Right ventricle myocardium superior (tissue), 1 donor: ENCODE data around the gene HBB. TPM values are rescaled to one million over a fixed set of nuclear protein-coding genes. Genes with fewer than 3 reads are reported as not detected.

ENCODE experiments used
- ATAC-seq: fragments of 200-7000 bp; cut with Tn5 transposase; one replicate; pipeline ENCODE4 v1.9.1; 2020; ENCODE audit warnings: mild to moderate bottlenecking; ENCODE audit not compliant: poor library complexity
- DNase-seq: peaks from one replicate; pipeline ENCODE4 v3.0.0-alpha.2; 2020
- intact Hi-C: fragments of 100-400 bp; cut with DNase I; formaldehyde crosslinking; loops from one replicate; pipeline ENCODE4 v1.11.2; 2022
- total RNA-seq: library from RNA; stranded (reverse); fragmentation: NEBNext Ultra II Directional; extraction: Animal tissue kit (Norgen Biotek cat#: 25700); gene quantifications from one replicate; pipeline ENCODE4 v1.2.1, GENCODE V29; 2021
- donor health status: DM: no; HTN: yes; CAD: no; lungs with severe emphysema.

The HBB gene
- total RNA-seq, 1 donor from 2014 or later, result 121 TPM

DNA sequence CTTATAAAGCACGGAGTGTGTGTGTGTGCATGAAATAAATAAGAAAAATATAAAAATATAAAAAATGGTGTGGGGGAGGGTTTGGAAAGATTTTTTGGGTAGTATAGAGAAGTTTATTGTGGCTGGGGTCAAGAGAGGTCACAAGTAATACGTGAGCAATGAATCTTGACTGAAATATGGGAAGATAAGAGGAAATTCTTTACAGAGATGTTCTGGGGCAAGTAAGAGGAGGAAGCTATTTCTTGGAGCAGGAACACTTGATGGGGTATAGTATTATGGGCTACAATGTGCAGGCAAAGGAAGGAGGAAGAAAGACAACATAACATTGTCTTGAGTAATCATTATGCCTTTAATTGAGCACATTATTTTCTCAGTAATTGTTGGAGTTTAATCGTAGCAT is 5.3 kb upstream of the HBB start:
- ATAC-seq (no peak), DNase-seq (no peak)
- intact Hi-C loops, result no loop called here

DNA sequence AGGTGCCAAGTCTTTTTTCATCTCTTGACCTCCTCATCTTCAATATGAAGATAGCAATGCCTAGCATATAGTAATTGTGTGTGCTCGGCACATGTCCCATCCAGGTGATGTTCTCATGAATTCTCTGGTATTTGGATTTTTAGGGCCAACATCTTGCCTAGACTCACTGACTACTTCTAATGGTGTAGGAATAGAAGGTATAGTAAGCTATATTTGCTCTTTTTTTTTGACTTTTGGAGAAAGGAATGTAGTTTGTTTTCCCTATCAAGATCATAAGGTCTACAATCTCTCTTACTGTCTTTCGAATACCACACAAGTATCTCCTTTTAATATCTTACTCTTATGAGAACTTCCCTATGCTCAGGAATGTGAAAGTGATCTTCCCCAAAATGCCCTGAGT is 4.2 kb upstream of the HBB start:
- ATAC-seq, result no peak
- DNase-seq, result no peak
- intact Hi-C loops, result no loop called here

DNA sequence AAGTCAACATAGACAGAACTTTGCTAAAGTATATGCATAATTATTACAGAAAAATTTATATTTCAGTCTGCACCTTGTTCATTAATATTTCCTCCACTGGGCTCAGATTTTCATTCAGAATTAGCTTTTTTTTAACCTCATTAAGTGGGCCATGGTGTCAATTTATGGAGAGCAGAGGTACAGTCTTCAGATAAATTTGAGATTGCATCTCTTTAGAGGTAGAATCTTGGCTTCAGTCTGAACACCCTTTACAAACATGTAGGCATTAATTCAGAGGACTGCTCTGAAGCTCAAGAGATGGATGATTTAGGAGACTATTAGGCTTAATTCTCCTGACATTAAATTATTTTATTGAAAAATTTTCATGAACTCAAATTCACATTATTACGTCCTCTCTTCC is 3.4 kb upstream of the HBB start:
- intact Hi-C loops, result no loop called here
- no peak for ATAC-seq

DNA sequence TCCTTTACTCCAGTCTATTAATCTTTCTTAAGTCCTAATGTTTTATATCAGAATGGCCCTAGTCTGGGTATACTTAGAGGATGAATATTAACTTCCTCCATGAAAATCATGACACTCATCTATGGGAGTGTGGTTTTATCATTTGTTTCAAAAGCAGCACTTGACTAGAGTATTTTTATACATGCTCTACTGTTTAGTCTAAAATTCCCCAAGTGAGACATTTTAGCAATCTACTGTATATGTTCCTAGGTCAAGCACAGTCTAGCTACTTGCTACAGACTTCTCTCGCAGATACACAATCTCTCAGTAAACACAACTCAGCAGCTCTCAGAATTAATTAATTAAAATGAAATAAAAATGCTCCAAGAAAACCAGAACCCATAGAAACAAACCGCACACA is 2.9 kb upstream of the HBB start:
- ATAC-seq, result no peak

More for the DNA sequence above, 3.4 kb upstream of the HBB start:
- no peak for DNase-seq

DNA sequence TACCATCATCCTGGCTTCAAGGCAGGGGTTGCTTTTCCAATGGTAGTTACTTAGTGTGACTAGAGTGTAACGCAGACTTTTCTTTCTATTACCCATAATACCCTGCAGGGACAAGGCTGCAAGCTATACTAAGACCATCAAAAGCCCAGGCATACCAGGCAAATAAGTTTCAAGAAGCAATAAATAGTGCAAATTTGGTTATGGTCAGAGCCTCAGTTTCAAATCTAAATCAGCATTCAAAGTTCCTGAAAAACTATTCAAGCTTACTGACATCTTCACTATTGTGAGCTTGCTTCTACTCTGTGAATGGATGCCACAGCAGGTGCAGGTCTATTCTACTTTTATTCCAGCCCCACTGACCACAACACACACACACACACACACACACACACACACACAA is 2.5 kb upstream of the HBB start:
- intact Hi-C loops, result no loop called here
- ATAC-seq (no peak), DNase-seq (no peak)

More for the DNA sequence above, 2.9 kb upstream of the HBB start:
- no peak for DNase-seq
- intact Hi-C loops, result no loop called here

DNA sequence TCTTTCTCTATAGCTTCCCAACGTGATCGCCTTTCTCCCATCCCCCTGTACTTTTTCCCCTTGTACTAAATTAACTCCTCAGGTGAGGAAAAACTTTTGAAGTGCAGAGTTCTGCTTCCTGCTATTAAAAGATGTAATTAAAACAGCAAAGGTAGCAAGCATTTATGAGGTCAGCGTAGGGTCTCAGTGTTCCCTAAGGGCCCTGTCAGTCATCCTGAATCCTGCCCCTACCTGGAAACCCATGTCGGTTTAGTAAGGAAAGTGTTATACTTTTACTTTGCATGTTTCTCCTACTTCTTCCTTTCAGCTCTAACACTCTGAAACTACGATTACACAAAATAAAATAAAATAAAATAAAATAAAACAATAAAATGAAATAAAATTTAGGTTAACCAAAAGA is 1.3 kb upstream of the HBB start:
- DNase-seq, result no peak
- ATAC-seq, result no peak
- intact Hi-C loops, result no loop called here

DNA sequence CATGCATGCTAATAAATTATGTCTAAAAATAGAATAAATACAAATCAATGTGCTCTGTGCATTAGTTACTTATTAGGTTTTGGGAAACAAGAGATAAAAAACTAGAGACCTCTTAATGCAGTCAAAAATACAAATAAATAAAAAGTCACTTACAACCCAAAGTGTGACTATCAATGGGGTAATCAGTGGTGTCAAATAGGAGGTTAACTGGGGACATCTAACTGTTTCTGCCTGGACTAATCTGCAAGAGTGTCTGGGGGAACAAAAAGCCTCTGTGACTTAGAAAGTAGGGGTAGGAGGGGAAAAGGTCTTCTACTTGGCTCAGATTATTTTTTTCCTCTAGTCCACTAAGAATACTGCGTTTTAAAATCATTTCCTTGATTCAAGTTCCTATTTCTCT is 810 bp upstream of the HBB start:
- intact Hi-C loops, result no loop called here
- DNase-seq, result no peak
- no peak for ATAC-seq

DNA sequence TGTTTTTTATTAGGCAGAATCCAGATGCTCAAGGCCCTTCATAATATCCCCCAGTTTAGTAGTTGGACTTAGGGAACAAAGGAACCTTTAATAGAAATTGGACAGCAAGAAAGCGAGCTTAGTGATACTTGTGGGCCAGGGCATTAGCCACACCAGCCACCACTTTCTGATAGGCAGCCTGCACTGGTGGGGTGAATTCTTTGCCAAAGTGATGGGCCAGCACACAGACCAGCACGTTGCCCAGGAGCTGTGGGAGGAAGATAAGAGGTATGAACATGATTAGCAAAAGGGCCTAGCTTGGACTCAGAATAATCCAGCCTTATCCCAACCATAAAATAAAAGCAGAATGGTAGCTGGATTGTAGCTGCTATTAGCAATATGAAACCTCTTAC is 1.4 kb downstream of the HBB start:
- DNase-seq (no peak), ATAC-seq (no peak)
- intact Hi-C loops, result no loop called here

DNA sequence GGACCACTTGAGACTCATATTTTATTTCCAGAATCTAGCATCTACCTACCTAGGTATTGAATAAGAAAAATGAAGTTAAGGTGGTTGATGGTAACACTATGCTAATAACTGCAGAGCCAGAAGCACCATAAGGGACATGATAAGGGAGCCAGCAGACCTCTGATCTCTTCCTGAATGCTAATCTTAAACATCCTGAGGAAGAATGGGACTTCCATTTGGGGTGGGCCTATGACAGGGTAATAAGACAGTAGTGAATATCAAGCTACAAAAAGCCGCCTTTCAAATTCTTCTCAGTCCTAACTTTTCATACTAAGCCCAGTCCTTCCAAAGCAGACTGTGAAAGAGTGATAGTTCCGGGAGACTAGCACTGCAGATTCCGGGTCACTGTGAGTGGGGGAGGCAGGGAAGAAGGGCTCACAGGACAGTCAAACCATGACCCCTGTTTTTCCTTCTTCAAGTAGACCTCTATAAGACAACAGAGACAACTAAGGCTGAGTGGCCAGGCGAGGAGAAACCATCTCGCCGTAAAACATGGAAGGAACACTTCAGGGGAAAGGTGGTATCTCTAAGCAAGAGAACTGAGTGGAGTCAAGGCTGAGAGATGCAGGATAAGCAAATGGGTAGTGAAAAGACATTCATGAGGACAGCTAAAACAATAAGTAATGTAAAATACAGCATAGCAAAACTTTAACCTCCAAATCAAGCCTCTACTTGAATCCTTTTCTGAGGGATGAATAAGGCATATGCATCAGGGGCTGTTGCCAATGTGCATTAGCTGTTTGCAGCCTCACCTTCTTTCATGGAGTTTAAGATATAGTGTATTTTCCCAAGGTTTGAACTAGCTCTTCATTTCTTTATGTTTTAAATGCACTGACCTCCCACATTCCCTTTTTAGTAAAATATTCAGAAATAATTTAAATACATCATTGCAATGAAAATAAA is 2.1 kb downstream of the HBB start:
- intact Hi-C loops, result no loop called here
- no peak for DNase-seq
- no peak for ATAC-seq

DNA sequence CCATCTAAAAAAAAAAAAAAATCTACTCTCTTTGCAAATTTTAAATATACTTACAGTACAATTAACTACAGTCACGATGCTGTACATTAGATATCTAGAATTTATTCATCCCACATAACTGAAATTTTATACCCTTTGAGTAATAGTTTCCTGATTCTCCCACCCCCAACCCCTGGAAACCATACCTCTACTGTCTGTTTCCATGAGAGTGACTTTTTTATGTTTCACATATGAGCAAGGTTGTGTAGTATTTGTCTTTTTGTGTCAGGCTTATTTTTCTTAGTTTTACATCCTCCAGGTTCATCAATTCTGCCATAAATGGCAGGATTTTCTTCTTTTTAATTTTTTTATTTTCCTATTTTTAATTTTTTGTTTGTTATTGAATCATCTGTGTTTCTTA is 3.2 kb downstream of the HBB start:
- intact Hi-C loops, result no loop called here
- ATAC-seq (no peak), DNase-seq (no peak)

DNA sequence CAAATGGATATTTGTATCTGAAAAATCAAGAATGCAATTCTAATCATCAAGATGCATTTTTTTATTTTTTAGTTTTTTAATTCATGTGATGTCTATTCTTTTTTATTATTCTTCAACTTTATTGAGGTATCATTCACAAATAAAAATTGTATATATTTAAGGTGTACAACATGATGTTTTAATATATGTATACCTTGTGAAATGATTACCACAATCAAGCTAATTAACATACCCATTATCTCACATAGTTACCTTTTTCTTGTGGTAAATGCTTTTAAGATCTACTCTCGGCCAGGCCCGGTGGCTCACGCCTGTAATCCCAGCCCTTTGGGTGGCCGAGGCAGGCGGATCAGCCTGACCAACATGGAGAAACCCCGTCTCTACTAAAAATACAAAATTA is 3.7 kb downstream of the HBB start:
- DNase-seq (no peak), ATAC-seq (no peak)
- intact Hi-C loops, result no loop called here

DNA sequence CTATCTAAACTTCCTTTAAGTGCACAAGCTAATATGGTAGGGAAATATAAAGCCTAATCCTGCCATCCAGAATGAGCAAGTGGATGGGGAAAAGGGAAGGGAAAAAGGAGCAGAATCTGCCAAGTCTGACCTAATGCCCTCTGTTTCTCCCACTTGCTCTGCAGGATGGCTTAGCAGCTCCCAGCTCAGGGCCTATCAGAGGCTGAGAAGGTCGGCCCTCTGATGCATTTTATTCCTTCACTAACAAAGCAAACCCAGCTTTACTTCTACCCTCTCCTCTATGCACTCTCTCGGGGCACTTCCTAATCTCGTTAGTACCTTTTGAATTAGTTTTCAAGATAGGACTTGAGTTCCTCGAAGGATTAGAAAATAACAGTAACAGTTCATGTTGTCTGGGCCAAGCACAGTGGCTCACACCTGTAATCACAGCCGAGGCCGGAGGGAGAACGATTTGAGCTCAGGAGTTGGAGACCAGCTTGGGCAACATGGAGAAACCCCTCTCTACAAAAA is 16.4 kb downstream of the HBB start:
- ATAC-seq (no peak), DNase-seq (no peak)
- intact Hi-C loops, result no loop called here

DNA sequence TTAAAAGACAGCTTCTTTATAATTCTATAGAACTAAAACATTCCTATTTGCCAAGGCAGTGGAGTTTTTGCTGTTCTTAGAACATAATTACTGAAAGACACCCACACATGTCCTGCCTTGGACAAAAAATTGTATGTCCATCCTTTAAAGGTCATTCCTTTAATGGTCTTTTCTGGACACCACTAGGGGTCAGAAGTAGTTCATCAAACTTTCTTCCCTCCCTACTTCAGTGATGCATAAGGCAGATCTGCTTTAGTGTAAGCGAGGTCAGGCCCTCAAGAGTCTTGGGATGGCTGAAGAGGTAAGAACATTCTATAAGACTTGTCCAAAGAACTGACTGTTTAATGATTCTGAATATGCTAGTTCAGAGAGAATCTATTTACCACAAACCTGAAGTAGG is 22.1 kb downstream of the HBB start:
- DNase-seq (no peak), ATAC-seq (peak; percentile 61)
- intact Hi-C loops, result loop anchor here (2.0 kb wide), 1 partner anchor 176 kb away; no protein-coding TSS in a partner anchor

DNA sequence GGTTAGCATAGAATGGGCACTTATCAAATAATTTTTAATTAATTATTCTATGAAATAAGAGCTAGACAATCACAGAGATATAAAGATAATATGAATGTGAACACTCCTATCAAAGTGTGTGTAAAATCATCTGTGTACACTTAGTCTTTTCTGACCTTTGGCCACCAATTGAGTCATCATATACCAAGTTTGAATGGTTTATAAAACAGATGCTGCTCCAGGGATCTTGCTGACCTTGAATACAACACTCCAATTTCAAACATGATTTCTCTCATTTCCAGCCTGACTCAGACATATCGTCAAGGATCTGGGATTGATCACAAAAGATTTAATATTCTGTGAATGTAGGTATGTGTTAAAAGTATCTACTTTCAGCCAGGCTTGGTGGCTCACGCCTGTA is 23.5 kb downstream of the HBB start:
- intact Hi-C loops, result no loop called here
- ATAC-seq (no peak), DNase-seq (no peak)

DNA sequence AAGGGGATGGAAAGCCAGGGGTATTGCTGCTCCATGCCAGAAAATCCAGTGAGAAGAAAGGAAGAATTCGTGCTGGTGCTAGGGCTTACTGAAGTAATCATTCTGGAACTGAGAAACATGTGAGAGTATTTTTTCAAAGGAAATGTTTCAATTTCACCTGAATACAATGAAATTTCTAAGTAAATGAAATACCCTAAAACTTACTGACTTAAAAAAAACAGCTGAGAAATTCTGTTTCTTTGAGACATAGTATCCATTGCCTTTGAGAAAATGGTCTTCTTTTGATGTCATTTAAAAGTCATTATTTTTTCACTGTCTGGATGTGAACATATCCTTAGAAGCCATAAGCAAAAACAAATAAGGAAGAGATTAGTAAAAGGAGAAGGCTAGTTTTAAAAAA is 26.3 kb downstream of the HBB start, which contains the start of gene OR51V1:
Gene OR51V1, minus strand, starts transcription at position 101 of the 400 bp plus-strand sequence. Its CDS starts 0 bp downstream, at position 101.
- intact Hi-C loops, result no loop called here
- no peak for ATAC-seq
- no peak for DNase-seq

DNA sequence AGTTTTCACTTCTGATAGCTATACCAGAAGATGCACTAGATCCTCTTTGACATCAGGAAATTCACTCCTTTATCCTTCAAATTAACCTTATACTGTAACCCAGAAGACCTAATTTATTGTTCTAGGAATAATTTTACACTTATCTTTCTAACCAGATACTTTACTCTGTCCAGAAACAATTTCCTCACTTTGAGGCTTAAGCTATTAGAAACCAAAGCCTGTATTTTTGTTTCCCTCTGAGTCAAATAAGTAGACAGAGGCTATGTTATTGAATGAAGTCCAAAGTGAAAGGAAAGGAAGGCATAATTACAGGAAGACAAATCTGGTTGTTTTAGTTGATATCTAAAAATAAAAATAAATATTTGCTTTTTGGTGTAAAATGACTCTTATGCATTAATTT is 28.6 kb downstream of the HBB start:
- intact Hi-C loops, result no loop called here
- no peak for ATAC-seq

DNA sequence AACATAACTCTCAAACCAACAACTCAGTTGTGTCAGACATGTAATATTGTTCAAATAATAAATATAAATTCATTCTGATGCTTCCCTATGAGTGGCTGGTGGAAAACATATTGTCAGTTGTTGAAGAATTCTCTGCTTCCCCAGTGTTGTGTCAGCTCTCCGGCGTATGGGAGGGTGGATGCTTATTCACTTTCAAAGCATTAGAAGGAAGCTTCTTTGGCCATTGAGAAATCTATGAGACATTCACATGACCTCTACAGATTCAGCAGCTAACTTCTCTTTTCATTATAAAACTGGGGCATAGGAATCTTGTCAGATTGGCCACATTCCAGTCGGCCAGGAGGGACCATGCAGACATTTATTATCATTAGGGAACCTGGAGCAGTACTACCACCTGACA is 29.3 kb downstream of the HBB start:
- intact Hi-C loops, result no loop called here
- no peak for ATAC-seq

More for the DNA sequence above, 28.6 kb downstream of the HBB start:
- DNase-seq, result no peak

DNA sequence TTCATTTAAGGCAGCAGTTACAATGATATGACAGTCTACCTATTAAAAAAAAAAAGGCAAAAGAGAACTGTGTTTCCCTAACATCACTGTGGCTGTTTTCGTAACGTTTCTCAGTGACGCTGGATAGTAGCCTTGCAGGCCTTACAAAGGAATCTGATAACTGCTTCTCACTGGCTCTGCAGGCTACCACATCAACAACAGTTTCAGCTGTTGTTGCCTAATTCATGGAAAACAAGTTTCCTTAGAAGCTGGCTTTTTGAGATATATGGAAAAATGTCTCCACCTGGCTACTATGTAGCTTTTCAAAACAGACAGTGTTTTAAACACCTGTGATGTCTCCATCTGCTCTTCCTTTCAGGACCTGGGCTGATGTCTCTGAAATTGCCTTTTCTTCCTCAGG is 30.1 kb downstream of the HBB start:
- DNase-seq, result no peak
- no peak for ATAC-seq
- intact Hi-C loops, result no loop called here

More for the DNA sequence above, 29.3 kb downstream of the HBB start:
- no peak for DNase-seq

DNA sequence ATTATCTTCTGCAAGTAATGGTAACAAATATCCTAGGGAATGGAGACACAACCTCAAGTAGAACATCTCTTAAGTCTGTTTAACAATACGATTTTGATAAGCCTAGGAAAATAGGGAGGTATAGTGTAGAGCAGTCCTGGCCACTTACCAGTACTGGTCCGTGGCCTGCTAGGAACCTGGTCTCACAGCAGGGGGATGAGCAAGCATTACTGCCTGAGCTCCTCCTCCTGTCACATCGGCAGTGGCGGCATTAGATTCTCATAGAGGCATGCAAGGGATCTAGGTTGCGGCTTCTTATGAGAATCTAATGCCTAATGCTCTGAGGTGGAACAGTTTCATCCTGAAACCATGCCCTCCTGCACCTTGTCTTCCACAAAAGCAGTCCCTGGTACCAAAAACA is 30.8 kb downstream of the HBB start:
- DNase-seq (no peak), ATAC-seq (no peak)
- intact Hi-C loops, result no loop called here

DNA sequence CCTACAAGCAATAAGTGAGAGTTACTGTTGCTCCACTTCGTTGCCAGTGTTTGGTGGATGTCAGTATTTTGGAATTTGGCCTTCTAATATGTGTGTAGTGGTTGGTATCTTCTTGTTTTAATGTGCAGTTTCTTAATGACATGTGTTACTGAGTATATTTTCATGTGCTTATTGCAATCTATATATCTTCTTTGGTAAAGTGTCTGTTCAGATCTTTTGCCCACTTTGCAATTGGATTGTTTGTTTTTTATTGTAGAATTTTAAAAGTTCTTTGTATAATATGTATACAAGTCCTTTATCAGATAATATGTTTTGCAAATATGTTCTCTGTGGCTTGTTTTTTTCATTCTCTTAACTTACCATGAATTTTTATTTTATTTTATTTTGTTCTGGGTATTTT is 34.1 kb downstream of the HBB start:
- DNase-seq (no peak), ATAC-seq (no peak)
- intact Hi-C loops, result no loop called here
